ENCODE data around the gene HAUS8.

DNA sequence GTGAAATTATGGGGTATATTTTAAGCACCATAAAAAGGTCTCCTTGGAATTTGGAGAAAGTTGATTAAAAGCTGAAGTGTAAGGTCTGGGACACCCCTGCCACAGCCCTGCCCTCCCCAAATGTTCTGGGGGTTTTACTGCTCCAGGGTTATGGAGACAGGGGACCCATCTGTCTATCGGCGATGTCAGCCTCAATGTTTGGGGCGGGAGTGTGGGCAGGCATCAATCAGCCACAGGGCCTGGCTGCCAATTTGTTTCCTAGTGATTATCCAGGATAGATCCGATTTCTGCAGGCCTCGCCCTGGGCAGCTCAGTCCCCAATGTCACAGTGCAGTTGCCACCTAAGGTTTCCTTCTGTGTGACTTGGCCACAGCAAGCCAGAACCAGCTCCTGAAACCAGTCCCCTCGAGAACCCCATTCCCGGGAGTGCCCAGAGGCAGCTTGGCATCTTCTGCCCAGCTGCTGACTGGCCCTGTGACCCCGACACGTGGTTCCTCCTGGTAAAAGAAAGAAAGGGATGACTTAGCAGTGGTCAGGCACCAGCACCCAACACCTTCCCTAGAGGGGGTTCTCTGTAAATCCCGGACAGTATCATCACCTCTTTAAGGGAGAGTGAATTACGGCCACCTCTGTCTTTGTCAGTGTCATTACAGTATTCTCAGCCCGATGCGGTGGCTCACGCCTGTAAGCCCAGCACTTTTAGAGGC, 41.9 kb upstream of the HAUS8 start:
- TF ChIP-seq, protein P1, sequence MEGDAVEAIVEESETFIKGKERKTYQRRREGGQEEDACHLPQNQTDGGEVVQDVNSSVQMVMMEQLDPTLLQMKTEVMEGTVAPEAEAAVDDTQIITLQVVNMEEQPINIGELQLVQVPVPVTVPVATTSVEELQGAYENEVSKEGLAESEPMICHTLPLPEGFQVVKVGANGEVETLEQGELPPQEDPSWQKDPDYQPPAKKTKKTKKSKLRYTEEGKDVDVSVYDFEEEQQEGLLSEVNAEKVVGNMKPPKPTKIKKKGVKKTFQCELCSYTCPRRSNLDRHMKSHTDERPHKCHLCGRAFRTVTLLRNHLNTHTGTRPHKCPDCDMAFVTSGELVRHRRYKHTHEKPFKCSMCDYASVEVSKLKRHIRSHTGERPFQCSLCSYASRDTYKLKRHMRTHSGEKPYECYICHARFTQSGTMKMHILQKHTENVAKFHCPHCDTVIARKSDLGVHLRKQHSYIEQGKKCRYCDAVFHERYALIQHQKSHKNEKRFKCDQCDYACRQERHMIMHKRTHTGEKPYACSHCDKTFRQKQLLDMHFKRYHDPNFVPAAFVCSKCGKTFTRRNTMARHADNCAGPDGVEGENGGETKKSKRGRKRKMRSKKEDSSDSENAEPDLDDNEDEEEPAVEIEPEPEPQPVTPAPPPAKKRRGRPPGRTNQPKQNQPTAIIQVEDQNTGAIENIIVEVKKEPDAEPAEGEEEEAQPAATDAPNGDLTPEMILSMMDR (IDR thresholded peaks at IDR 0.05 in 4 of 5, conservative IDR thresholded peaks at IDR 0.05 in 1 of 5) = no peak
- TF ChIP-seq POLR2A (IDR thresholded peaks at IDR 0.05) = no peak
